HuH-7.5 (cell line): ENCODE data around the gene PANX2.

ENCODE experiments used
- DNase-seq: peaks from one replicate; pipeline ENCODE4 v3.0.0; 2011; ENCODE audit warnings: low spot score

The PANX2 gene

DNA sequence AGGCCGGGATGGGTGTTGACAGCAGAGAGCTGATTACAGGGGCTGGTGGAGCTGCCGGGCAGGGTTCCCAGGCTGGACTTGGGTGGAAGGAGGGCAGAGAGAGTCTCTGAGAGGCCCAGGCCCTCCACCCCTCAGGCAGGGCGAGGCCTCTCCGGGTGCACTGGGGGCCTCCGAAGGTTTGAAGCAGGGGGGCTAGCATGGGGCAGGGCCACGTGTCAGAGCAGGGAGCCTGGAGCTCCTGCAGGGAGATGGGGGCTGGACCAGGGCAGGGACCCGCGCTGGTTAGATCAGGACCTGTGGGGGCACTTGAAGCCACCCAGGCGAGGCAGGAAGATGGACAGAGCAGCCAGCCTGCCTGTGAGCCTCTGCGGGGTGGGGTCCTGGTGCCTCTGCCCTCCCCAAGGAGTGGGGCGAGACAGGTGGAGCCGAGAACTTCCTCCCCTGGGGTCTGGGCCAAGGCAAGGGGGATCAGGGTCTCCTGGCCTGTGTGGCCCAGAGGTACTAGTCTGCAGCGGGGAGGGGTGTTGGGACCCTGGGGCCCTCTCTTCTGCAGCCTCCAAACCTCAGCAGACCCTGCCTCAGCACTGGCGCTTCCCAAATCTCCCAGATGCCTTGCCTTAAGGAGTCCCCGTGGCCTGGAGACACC, 911 bp downstream of the PANX2 start:
- no peak for DNase-seq

DNA sequence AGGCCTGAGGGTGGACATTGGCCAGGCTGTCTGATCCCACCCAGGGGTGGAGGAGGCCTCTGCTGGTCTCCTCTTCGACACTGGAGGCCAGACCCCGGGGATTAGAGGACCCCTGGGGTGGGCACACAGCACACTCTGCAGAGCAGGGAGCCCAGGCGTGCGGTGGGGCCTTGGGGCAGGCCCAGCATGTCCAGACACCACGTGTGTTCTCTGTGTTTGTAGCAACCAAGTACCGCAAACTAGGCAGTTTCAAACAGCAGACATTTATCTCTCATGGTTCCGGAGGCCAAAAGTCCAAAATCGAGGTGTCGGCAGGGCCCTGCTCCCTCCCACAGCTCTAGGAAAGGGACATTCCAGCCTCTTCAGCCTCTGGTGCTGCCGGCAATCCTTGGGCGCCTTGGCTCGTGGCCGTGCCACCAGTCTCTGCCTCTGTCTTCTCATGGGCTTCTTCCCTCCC, 1.5 kb downstream of the PANX2 start:
- DNase-seq, result no peak

DNA sequence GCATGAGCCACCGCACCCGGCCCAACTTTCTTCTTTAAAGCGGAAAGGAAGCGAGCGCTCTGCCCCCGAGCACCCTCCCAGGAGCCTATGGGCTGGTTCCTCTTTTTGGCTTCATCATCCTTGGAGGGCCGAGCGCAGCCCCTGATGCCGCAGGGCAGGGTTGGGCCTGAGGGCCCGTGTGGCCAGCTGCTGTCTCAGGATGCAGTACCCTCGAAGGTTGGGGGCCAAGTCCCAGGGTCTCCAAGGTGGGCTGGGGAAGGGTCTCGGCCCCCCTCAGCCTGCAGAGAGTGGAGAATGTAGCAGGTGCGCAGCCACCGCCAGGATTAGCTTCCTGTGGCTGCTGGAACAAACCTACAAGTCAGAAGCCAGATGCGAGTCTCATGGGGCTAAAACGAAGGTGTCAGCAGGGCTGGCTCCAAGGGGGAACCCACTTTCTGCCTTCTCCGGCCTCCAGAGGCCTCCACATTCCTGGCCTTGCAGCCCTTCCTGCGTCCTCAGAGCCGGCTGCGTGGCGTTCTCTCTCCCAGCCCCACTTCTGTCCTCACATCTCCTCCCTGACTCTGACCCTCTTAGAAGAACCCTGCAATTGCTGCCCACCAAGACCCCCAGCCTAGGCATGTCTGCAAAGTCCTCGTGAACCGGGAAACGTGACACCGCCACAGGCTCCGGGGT, 2.9 kb downstream of the PANX2 start:
- DNase-seq, result no peak

DNA sequence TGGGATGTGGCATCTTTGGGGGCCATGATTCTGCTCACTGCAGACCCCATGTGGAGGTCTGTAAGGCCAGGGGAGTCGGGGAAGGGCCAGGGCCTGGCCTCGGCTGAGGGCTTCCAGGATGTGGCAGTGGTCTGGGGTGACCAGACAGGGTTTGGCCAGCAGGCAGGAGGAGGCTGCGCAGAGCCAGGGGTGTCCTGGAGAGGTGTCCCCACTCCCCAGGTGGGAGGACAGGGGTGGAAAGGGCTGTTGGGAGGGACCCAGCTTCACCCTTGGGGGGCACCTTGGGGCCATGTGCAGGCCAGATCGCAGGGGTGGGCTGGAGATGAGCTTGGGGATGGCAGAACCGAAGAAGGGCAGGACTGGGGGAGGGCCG, 3.4 kb downstream of the PANX2 start:
- no peak for DNase-seq

DNA sequence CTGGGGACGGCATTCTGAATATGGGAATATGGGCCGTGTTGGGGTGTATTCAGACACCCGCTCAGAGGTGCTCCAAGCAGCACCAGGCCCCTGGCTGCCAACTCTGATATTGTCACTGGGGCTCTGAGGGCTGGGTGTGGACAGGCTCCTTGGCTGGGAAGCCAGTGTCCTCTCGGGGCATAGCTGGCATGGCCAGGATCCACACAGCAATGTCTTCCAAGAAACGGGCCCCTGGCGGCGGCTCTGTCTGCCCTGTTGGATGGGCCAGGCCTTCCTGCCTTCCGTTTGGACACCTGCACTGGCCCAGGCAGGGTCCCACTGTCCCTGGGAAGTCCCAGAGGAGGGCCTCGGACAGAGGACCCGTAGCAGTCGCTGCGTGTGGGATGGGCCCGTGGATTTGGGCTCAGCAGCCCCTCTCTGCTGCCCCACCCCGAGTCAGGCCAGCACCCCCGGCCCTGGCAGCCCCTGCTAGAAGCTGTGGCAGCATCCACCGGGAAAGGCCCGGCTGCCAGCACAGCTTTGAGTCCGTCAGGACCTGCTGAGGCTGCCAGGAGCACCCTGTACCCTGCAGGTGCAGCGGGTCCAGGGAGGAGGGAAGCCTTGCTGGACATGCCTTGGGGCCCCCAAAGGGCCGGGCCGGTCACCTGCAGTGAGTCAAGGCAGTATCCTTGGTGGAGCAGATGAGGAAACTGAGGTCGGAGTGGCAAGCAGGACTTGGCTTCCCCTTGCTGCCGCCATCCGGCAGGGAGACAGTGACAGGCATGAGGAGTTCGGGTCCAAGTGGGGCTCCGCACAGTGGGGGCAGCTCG, 4.1 kb downstream of the PANX2 start:
- no peak for DNase-seq

DNA sequence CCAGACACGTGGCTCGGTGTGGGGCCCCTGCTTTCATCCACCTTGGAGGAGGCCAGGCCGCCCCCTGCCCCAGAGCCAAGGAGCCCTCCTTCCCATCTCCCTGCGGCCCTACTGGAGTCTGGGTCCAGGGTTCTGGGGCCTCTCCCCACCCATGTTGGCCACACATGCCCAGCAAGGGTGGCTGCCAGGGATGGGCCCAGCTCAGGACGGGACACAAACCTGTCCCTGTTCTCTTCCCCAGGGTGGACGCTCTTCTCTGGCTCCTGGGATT, 4.6 kb downstream of the PANX2 start:
- DNase-seq, result no peak

DNA sequence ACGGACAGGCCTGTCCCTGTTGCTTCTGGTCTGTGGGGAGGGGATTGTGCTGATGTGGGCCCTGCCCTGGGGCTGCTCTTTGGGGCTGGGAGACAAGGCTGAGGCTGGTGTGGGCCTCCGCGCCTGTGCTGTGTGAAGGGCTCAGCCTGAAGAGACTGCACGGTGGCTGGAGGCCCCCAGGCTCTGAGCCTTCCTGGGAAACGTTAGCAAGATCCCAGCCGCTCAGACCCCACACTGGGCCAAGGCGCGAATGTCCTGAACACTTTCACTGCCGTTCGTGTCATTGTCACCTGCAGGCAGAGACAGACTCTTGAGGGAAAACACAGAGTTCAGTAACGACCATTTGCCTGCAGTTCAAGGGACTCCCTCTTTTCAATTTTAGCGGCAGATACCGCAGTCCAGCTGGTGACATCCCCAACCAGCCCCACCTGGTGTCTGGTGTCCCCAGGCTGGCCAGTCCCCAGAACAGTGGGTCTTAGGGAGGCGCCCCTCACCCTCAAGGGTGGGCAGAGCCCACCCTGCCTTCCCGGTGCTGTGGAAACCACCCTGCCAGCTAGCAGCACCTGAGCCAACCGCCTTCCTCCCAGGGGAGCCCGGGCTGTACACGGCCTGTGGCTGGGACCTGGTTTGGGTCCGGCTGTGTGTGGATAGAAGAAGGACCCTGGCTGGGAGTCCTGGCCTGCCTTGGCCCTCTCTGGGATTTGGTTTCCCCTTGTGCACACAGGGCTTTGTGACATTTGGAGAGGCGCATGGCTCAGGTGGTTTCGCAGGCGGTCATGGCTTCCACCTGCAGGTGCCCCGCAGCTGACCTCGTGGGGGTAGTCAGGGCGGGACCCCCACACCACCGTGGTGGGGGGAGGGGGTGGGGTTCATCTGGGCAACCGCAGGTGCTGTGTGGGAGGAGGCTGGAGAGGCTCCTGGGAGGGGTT, 5.7 kb downstream of the PANX2 start:
- no peak for DNase-seq

DNA sequence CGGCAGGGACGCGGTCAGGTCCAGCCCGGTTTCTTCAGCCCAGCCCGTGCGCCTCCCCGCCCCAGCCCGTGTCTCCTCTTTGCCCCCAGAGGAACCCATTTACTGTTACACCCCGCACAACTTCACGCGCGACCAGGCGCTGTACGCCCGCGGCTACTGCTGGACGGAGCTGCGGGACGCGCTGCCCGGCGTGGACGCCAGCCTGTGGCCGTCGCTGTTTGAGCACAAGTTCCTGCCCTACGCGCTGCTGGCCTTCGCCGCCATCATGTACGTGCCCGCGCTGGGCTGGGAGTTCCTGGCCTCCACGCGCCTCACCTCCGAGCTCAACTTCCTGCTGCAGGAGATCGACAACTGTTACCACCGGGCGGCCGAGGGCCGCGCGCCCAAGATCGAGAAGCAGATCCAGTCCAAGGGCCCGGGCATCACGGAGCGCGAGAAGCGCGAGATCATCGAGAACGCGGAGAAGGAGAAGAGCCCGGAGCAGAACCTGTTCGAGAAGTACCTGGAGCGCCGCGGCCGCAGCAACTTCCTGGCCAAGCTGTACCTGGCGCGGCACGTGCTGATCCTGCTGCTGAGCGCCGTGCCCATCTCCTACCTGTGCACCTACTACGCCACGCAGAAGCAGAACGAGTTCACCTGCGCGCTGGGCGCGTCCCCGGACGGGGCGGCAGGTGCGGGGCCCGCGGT, 6.5 kb downstream of the PANX2 start:
- DNase-seq, result no peak

DNA sequence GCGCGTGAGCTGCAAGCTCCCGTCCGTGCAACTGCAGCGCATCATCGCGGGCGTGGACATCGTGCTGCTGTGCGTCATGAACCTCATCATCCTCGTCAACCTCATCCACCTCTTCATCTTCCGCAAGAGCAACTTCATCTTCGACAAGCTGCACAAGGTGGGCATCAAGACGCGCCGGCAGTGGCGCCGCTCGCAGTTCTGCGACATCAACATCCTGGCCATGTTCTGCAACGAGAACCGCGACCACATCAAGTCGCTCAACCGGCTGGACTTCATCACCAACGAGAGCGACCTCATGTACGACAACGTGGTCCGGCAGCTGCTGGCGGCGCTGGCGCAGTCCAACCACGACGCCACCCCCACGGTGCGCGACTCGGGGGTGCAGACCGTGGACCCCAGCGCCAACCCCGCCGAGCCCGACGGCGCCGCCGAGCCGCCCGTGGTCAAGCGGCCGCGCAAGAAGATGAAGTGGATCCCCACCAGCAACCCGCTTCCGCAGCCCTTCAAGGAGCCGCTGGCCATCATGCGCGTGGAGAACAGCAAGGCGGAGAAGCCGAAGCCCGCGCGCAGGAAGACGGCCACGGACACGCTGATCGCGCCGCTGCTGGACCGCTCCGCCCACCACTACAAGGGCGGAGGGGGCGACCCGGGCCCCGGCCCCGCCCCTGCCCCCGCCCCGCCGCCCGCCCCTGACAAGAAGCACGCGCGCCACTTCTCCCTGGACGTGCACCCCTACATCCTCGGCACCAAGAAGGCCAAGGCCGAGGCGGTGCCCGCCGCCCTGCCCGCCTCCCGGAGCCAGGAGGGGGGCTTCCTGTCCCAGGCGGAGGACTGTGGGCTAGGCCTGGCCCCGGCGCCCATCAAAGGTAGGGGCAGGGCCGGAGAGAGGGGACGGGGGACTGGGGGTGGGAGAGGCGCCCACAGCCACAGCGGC, 7.3 kb downstream of the PANX2 start:
- no peak for DNase-seq

DNA sequence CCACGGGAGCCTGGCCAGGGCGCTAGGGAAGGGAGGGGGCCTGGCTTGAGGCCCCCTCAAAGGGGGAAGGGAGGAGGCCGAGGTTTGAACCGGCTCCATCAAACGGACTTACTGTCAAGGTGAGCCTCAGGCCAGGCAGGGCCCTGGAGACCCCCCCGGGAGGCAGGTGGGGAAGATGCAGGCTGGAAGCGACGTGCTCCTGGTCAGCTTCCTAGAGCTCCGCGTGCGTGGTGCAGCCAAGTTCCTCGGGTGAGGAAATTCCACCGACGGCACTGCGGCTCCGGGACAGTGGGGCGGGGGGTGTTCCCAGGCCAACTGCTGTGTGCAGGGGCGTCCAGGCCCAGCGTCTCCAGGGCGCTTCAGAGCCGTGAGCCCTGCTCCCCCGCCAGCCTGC, 7.9 kb downstream of the PANX2 start:
- DNase-seq, result no peak

DNA sequence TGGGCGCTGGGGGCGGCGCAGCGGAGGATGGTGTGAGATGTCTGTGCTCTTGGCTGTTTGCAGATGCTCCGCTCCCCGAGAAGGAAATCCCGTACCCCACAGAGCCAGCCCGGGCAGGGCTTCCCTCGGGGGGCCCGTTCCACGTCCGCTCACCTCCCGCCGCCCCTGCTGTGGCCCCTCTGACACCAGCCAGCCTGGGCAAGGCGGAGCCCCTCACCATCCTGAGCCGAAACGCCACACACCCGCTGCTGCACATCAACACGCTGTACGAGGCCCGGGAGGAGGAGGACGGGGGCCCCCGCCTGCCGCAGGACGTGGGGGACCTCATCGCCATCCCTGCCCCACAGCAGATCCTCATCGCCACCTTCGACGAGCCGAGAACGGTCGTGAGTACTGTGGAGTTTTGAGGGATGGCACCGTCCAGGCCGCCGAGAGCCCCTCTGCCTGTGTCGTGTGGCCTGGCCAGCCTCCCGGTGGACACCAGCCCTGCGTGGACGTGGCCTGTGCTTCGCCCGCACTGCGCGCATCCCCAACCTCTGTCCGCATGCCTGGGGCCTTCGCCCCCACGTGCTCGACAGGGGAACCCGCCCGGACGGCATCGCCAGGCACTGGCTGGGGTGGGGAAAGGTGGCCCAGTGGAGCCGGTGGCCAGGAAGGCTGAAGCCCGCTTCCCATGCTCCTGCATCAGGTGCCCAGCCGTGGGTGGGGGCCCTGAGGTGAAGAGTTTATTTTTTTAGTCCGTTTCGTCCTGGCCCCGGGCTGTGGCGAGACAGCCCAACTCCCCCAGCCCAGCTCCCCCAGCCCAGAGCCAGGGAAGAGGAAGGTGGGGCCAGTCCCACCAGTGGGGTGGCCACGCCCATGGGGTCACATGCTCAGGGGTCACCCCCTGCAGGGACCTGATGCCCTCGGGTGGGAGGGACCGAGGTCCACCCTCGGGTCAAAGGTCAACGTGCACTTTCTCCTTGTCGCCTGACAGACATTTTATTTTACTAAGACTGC, 8.6 kb downstream of the PANX2 start:
- no peak for DNase-seq

DNA sequence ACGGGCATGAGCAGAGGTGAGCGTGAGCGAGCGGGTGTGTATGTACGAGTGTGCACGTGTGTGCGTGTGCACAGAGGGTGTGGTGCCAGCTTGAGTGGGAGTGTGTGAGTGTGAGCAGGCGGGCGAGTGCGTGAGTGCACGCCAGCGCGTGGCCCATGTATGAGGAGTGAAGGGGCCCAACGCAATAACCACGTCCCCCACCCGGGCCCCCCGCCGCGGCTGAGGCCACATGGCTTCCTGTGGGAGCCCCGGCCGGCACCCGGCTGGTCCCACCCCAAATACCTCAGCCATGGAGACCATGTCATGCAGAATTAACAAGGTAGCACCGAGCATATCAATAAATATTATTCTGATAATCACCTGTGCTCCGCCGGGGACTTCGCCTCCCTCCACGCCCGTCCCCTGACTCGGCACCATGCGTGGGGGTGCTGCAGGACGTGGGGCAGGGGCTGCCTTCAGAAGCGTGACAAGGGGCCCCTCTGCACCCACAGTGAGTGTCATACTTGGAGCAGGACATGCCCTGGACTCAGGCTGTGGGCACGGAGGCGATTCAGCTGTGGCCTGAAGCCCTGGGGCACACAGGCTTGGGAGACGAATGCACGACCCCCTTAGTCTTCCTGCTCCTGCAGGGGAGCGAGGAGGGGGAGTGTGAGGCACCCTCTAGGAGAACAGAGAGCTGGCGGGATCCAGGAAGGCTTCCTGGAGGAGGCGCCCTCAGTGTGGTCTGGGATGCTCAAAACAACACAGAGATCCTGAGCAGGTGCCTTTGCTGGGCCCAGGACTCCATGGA, 9.6 kb downstream of the PANX2 start:
- DNase-seq, result no peak

DNA sequence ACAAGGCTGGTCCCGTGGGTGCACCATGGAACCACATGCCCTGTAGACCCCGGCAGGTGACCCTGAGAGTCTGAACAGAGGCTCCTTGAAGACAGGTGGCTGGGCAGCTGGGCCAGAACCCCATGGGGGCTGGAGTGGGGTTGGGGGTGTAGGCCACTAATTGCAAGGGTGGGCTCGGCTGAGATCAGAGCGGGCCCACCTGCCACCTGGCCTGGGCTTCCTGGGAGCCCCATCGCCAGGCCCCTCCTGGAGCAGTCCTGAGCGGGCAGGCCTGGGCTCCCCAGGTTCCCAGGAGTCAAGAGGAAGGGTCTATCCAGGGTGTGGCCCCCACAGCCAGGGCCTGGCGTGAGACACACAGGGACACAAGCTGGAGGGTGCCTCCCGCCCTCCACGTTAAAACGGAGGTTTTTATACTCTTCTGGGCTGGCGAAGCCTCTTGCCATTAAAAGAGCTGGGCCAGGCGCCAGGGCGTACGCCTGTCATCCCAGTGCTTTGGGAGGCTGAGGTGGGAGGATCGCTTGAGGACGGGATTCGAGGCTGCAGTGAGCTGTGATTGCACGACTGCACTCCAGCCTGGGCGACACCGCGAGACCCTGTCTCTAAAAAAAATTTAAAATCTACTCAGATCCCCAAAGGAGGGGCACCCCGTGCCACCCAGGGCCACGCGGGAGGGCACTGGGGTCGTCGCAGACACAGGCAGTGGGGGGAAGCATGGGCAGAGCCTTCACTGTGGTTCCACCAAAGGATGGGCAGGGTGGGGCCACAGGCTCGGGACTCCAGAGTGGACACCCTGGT, 10.4 kb downstream of the PANX2 start:
- DNase-seq, result no peak

DNA sequence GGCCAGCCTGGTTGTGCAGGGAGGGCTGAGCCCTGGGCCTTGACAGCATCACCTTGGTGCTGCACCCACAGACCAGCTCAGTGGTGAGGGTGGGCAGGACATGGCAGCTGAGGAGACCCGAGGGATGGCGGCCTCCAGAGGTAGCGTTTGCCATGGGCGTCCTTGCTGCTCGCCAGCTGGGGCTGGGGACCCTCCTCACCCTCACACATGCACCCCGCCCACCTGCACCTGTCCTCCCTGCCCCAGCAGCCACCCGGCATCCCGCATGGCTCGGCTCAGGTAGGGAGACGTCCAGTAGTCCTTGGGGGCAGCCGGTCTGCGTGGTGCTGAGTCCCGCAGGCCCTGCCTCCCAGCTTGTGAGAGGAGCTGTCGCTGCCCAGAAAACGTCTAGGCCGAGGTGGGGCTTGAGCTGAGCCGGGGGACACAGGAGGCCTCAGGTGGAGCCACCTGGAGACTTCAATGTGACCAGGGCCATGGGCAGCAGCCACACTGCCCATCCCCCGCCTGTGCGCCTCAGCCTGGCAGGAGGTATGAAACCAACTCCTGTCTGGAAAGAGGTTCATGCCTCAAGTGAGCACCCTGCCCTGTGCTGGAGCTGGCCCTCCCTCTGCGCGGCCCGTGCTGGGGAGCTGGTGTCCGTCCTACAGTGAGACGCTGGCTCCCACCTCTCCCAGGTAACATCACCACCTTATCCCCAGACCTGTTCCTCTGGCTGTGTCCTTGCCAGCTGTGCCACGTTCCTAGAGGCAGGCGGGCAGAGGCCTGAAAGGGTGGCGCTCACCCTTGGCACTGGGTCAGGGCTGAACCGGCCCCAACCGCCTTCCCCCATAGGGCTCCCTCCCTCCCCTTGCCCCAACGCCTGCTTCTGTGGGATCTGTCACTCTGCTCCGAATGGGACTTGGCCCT, 11.9 kb downstream of the PANX2 start:
- DNase-seq, result no peak

DNA sequence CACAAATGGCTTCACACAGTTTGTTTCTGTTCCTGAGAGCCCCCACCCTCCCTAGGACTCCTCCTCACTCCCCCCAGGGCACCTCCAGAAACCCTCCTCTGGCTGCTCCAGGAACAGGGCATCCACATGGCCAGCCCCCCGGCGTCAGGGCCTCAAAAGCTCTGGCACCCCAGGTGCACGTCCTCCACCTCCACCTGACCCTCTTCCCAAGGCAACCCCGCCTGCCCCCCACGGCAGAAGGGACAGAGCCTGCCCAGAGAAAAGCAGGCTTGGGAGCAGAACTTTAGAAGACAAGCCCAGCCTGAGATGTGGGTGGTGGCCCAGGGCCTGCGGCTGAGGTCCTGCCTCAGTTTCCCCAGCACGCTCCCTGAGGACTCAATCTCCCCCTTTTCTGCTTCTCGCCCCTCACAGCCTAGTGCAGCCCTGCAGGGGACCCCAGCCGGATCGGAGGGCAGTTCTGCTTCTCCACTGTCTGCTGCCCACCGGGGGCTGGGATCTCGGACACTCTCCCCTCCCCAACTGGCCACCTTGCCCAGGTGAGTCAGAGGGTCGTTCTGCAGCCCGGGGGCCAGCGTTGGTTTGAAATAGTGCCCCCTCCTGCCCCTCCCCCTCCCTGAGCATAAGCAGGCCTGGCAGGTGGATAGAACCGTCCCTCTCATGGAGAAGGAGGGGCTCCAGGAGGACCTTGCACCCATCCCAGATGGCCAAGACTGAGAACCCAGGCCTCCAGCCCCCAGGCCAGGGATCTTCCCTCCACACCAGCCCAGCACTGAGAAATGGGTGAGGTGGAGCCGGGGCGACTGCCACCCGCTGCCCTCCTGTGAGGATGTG, 12.8 kb downstream of the PANX2 start:
- no peak for DNase-seq
